Activated CD4-positive, CD25-positive, alpha-beta regulatory T cell treated with anti-CD3 and anti-CD28 coated beads, Interleukin-2, amount 50 U/mL, for 72 hours (primary cell): Measurements from ENCODE around the gene SRSF3.
"Not testable (repeated sequence)": the region's sequence is repeated elsewhere in the genome, so short reads cannot be mapped to it uniquely, and the experiment has no call there.

Source experiments
- DNase-seq: peaks from one replicate; pipeline ENCODE4 v3.0.0; 2021

Gene SRSF3

DNA sequence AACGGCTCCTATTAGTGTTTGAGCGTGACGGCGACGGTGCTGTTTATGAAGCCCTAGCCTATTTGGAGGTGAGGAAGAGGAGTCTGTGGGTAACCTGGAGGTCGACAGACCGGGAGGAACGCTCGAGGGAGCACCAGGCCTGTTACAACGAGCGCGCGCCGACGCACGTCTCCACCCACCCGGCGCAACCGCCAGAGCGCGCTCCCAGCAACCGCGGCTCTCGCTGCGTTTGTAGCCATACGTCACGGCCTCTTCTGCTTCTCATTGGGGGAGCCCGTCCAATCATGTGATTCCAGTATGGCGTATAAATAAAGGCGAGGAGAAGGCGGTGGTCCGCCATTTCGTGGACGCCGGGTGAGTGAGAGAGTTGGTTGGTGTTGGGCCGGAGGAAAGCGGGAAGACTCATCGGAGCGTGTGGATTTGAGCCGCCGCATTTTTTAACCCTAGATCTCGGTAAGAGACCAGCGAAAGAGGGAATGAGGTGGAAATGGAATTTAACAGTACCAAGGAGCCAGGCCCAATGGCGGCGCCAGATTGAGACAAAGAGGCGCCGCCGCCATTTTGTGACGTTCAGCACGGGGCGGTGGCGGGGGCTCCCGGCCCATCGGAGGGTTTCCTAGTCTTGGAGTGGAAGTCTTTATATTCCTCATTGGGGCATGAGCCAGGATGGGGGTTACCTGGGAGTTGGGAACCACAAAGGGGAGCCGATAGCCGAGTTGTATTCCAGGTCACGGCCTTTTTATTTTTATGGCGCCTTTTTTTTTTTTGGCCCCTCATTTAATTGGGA is at the start of gene SRSF3:
TSS of gene SRSF3 (plus strand) at position 334 of the 787 bp plus-strand sequence. CDS start 2,401 bp downstream, outside the sequence.
- peak; percentile 92 for DNase-seq

DNA sequence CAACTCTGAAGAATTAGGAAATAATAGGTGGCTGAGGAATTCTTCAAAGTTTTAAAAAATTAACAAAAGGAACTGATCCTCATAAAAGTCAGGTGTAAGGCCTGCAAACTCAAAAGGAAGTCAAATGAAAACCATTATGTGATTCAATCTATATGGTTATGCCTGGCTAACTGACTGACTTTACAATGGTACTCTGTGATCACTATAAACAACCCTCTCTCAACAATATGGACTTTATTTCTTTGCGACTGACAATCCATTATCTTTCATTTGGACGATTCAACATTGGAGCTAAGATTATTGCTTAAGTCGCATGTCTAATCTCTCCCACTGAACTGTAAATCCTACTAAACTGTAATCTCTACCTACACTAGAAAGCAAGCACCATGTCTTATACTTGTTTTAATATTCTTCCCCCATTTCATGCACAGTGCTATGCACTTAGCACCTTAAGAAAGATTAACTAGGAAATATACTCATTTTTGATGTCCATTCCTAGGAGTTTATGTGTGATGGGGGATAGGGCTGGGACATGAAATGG is 48.3 kb upstream of the SRSF3 start:
- DNase-seq, result no peak

DNA sequence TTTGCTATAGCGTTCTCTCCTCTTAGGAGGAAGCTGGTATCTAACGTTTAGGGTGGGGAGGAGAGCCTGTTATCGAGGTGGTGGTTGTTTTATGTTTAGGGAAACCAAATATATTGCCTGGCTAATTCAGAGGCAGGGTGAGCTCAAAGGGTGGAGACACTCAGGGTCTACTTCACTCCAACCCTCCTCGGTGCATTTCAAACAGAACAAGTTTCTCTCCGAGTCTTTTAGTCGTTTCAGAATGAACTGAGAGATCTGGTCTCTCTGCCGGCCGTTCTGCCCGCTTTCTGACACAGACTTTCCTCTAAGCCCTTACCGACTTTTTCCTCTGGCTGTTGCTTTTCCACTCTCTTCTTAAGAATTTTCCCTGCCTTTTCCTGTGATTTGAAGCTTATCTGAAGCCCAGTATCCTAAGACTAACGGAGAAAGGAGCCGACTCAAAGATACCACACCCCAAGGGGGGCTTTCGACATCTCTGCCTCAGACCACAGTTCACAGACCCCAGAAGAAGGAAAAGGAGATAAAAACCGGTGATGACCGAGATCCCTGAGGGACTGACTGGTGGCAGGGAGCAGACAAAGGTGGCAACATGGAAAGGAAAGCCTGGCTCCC is 47.7 kb upstream of the SRSF3 start:
- no peak for DNase-seq

DNA sequence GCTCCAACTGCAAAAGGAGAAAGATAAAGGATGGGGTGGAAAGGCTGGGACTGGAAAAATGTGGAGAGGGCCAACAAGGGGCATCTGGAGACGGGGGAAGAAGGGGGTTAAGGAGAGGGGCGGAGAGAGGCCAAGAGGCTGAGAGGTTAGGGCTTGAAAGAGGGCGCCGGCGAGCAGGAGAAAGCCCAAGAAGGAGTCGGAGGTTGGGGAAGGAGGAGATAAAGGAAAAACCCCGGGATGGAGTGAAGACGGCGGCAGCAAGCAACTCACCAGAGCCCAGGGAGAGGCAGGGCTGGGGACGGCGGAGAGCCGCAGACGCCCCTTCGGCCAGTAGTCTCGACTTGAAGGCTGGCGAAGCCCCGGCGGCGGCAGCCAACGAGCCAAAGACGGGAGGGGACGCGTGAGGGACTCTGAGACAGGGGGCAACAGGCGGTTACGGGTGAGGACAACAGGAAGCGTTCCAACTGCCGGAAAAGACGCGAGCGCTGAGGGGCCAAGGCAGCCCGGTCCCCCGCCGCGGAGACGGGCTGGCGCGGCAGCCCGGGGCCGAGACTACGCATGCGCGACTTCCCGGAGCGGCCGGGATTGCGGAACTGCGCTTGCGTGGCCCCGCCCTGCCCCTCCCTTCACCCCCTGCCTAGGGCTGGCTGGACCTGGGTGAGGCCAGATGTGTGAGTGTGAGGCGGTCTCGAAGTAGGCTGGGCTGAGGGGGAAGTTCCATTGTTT is 47.1 kb upstream of the SRSF3 start, which contains the start of gene STK38:
TSS of gene STK38 (minus strand) at position 560 of the 726 bp plus-strand sequence. CDS start 7,277 bp downstream, outside the sequence.
- DNase-seq, result peak; percentile 90

DNA sequence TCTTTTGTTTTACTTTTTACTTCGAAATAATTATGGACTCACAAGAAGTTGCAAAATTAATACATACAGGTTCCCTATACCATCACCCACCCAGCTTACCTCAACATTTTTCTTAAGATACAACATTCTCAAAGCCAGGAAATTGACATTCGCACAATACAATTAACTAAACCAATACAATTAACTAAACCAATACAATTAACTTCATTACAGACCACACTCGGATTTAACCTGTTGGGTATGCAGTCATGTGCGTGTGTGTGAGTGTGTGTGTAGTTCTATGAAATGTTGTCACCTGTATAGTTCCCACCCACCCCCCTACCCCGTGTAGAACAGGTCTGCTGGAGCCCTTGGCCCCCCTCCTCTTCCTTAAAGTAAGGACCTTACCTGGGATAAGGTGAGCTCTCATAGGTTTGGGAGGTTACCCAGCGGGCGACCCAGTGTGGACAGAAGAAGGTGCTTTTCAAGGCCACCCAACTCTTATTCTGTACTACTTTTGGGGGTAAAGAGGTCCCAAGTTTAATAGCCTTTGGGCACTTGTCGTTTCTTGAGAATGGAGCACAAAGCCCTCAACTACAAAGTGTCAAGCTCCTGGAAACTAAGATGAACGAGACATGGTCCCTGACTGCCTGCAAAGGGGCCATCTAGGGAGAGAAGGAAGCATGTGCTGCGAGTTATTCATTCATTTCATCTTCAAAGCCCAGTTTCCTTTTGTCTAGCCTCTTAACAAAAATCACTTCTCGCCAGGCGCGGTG is 46.3 kb upstream of the SRSF3 start:
- no peak for DNase-seq

DNA sequence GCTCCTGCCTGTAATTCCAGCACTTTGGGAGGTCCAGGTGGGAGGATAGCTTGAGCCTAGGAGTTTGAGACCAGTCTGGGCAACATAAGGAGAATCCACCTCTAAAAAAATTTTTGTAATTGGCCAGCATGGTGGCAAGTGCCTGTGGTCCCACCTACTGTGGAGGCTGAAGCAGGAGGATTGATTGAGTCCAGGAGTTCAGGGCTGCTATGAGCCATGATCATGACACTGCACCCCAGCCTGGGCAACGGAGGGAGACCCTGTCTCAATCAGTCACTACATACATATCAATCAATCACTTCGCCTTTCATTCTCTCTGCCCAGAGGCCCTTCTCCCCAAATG is 45.8 kb upstream of the SRSF3 start:
- no peak for DNase-seq

DNA sequence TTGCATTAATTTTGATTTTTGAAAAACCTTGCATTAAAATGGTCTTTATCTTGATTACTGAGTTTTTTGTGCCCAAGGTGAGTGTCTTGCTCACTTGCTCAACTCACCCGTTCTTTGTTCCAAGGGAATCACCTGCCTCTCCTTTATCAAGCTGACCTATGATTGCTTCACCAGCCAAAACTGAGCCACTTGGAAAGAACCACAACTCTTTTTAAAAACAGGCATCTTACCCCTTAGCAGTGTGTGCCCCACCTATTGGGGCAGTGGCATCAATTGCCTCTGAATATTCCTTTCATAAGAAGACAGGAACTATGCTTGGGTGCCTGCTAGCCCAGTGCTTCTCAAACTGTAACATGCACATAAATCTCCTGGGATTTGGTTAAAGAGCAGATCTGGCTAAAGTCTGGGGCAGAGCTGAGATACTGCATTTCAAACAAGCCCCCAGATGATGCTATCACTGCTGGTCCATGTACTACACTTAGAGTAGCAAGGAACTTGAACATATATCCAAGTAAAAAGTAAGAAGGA is 43.6 kb upstream of the SRSF3 start:
- DNase-seq, result no peak

DNA sequence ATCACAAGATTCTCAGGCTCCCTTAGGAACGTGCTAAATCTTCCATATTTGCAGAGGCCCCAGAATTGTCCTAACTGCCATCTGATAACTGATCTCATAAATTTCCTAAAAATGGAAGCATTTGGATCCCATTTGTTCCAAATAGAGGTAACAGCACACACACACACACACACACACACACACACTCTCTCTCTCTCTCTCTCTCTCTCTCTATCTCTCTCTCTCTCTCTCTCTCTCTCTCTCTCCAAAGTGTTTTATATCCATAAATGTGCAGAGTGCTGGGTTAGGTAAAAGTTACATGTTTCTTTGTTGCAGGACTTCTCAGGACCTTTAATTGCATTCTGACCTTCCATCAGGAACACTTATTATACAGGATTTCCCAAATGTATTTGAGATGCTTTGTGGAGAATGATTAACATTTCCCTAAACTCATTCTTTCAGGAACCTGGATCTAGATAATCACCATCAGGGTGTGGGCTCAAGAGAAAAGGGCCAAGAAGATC is 38.4 kb upstream of the SRSF3 start:
- DNase-seq, result no peak

DNA sequence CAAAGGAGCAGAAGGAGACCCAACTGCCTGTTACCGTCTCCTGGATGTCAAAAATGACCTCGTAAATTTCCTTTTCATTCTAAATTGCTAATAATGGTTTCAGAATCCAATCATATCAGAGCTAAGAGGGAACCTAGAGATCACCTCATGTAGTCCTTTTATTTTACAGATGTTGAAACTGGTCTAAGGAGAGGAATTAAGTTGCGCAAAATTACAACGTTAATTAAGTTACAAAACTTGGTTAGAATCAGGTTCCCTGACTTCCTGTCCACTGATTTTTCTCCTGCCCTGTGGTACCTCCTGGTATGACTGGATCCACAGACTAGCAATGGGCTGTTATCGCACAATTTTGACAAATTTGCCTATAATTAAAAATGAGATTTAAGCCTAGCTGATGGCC is 37.9 kb upstream of the SRSF3 start:
- DNase-seq, result no peak

DNA sequence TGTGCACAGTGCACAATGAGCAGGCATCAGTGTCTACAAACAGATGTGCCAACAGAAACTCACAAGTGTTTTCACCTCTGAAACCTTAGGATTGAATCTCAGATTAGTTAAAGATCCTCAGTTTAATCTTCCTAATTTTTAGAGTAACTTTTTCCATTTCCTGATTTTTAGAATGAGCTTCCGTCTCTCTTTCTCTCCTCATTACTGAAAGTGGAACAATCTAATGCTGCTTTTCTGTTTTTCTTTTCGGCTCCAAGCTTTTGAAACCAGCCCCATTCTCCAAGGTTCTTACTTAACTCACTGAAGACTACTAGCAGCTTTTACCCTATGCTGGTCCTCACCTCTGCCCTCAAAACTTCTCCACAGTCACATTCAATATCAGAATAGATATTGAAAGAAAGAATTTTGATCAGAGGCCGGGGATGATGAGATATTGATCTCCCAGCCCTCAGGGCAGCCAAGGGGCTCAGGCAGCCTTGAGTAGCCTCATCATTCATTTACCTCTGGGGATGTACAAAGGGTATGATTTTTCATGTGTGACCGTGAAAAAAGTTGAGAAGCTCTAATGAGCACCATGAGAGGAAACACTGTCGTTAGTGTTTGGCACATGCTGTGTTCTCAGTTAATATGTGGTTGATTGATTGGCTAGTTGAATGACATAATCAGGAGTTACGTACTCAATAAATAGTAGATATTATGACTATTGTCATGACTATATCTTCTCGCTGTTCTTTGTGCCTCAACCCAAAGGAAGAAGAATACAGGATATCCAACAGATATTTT is 35.0 kb upstream of the SRSF3 start:
- no peak for DNase-seq

DNA sequence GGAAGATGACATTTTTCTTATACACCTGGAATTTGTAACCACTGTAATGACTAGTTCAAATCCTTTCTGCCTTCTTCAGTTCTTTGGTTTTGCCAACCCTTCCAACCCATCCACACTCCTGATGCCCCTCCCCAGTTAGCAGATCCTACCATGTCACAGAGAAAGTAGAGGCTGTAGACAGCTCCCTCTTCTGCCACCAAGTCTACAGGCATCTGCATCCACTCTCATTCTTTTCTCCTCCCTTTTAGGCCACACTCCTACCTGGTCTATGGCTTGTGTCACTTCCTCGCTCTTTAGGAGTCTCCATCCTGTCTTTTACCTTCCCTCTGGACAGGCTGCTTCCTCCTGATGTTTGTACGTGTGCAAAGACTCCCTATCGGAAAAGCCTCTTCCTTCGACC is 33.3 kb upstream of the SRSF3 start:
- no peak for DNase-seq

DNA sequence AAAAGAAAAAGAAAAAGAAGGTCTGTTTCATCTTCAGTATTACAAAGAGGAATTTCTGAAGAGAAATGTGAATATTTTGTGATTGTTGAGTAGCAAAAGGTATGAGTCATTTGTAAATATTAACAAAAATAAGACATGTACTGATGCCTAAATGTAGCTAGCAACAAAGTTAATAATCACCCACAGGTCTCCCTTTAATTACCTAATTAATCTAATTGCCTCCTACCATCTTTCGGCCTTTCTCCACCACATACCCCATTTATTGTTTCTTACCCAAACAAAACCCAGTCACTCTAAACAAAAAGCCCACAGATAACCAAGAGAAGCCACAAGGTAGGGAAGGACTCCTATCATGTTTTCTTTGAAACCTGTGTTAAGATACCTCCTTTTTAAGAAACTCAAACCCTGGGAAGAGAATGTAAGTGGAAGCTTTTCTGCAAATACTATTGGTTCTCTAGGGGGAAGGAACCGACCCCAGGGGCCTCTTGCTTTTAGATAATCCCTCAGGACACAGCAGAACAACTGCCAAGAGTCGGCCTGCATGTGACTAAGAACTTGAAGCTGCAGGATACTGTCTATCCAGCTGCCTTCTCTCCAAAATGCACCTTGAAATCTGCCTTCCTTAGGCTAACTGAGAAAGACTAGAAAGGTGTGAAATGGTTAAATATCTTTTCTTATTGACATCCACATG is 30.8 kb upstream of the SRSF3 start:
- DNase-seq, result no peak

DNA sequence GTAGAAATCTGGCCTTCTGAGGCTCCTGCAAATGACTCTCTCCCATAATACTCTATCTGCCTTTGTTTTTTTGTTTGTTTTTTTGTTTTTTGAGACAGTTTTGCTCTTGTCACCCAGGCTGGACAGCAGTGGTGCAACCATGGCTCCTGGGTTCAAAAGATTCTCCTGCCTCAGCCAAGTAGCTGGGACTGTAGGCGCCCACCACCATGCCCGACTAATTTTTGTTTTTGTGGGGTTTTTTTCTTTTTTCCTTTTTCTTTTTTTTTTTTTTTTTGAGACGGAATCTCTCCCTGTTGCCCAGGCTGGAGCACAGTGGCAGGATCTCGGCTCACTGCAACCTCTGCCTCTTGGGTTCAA is 30.3 kb upstream of the SRSF3 start:
- DNase-seq, result no peak

DNA sequence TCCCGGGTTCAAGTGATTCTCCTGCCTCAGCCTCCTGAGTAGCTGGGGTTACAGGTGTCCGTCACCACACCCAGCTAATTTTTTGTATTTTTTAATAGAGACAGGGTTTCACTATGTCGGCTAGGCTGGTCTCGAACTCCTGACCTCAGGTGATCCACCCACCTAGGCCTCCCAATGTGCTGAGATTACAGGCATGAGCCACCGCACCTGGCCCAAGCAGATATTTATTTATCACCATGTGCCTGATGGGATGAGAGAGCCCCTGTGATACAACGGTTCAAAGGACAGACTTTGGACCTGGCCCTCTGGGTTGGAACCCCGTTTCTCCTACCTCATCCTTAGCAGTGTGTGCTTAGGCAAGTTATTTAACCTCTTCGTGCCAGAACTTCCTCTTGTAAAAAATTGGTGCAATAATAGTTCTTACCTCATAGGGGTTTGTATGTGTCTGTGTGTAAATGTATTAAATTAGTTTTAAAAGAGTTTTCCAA is 27.7 kb upstream of the SRSF3 start:
- DNase-seq, result no peak

DNA sequence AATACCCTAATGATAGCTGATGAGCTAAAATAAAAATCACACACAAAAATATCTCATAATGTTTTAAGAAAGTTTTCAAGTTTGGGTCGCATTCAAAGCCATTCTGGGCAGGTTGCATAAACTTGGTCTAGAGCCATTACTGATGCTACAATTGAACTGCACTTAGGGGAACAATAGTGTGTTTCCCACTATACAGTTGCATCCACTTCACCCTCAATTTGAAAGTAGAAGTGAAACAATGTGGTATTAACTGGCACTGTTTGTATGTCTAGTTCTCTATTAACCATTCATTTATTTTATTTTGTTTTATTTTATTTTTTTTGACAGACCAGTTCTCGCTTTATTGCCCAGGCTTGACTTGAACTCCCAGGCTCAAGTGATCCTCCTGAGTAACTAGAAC is 23.9 kb upstream of the SRSF3 start:
- no peak for DNase-seq

DNA sequence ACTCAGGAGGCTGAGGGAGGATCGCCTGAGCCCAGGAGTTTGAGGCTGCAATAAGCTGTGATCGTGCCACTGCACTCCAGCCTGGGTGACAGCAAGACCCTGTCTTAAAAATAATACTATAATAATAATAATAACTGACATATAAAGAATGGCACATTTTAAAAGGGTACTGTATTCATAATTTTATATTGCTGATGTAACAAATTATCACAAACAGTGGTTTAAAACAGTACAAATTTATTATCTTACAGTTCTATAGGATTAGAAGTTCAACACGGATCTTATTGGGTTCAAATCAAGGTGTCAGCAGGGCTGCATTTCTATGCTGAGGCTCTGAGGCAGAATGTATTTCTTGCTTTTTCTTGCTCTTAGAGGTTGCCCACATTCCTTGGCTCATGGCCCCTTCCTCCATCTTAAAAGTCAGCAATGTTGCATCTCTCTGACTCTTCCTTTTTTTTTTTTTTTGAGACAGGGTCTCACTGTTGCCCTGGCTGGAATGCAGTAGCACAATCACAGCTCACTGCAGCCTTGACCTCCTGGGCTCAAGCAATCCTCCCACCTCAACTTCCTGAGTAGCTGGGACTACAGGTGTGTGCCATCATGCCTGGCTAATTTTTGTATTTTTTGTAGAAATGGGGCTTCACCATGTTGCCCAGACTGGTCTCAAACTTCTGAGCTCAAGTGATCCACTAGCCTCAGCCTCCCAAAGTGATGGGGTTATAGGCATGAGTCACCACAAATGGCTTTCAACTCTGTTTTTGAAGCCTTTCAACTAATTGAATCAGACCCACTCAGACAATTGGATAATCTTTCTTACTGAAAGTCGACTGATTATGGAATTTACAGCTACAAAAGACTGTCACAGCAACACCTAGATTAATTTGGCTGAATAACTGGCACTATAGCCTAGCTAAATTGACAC is 22.8 kb upstream of the SRSF3 start:
- no peak for DNase-seq

DNA sequence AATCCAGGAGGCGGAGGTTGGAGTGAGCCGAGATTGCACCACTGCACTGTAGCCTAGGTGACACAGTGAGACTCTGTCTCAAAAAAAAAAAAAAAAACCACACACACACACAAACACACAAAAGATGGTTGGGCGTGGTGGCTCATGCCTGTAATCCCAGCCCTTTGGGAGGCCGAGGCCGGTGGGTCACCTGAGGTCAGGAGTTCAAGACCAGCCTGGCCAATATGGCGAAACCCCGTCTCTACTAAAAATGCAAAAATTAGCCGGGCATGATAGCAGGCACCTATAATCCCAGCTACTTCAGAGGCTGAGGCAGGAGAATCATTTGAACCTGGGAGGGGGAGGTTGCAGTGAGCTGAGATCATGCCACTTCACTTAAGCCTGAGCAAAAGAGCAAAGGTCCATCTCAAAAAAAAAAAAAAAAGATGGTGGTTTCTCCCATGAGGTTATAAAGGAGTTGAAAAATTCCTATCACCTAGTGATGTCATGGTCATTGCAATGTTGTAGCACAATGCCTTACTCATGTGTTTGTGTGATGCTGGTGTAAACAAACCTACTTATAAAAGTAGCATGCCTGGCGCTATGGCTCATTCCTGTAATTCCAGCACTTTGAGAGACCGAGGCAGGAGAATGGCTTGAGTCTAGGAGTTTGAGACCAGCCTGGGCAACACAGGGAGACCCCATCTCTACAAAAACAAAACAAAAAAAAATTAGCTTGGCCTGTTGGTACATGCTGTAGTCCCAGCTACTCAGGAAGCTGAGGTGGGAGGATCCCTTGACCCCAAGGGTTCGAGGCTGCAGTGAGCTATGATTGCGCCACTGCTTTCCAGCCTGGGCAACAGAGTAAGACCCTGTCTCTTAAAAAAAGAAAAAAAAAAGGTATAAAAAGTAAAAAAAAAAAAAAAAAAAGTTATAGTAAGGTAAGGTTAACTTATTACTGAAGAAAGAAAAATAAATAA is 21.5 kb upstream of the SRSF3 start:
- not testable (repeated sequence) for DNase-seq

DNA sequence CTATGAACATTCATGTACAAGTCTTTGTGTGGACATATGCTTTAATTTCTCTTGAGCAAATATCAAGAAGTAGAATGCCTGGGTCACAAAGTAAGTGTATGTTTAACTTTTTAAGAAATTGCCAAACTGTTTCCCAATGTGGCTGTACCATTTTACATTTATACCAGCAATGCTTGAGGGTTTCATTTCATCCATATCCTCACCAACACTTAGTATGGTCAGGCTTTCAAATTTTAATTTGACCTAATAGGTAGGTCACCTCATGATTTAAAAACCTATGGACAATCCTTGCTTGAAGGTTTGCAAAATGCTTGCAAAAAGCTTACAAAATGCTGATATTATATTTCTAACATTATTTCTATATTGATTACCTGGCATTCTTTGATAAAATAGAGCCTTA is 19.5 kb upstream of the SRSF3 start:
- DNase-seq, result no peak

DNA sequence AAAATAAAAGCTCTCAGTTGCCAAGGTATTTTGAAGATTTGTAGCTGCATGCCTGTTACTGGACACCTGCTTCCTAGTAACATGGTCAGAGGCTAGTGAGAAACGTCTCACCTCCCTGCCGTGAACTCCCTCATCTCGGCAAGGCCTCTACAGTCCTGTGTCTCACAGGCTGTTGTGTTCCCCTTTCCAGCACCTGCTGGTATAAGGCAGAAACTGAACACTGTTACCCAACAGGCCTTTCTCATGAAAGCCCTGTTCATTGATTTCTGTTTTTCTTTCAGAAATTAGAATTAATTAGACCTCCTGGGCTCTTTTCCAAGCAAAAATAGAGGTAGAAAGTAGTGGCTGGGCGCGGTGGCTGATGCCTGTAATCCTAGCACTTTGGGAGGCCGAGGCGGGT is 17.6 kb upstream of the SRSF3 start:
- no peak for DNase-seq
